Epidermal melanocyte (primary cell): ENCODE measurements around the gene CDHR5.
A peak's percentile ranks its signal among the peaks of the same experiment; 100 is the strongest.

ENCODE experiments used
- DNase-seq: peaks from one replicate; pipeline ENCODE4 v3.0.0; 2011; ENCODE audit warnings: low spot score; ENCODE audit not compliant: insufficient read length

CDHR5 gene

GRCh38 chr11:623349-623869 lies 1.3 kb downstream of the CDHR5 start:
- DNase-seq, result no peak

GRCh38 chr11:621838-622237 lies 2.9 kb downstream of the CDHR5 start:
- DNase-seq, result no peak

DNA sequence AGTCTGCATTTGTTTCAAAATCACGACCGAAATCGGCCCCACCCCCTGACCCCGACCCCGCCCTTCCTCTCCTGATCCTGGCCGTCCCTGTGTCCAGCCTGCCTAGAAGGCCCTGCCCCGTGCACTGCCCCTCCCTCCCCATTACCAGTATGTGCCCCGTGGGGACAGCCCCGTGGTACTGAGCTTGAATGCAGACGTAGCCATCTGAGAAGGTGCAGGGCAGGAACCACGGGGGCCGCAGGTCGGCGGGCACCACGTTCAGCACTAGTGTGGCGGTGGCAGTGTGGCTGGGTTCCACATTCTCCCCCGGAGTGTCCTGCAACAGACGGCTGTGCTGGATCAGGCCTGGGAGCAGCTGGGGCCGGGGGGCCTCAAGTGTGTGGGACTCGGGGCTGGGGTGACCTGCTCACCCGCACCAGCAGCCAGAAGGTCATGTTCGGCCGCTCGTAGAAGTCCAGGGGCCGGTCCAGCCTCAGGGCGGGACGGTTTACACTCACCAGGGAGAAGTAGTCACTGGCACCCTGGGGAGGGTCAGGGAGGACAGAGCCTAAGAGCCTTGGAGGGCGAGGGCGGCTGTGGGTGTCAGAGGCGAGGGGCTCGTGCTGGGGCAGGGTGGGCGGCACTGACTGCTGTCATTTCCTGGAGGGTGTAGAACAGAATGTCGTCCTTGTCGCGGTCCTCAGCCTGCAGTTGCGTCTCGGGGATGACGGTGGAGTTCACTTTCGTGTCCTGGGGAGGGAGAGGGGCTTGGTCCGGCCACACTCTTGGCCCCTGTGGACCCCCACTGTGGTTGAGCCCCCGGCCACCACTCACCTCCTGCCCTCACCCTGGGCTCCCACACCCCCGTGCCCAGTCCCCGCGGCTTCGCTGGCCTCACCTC lies 3.6 kb downstream of the CDHR5 start:
- DNase-seq, result no peak

DNA sequence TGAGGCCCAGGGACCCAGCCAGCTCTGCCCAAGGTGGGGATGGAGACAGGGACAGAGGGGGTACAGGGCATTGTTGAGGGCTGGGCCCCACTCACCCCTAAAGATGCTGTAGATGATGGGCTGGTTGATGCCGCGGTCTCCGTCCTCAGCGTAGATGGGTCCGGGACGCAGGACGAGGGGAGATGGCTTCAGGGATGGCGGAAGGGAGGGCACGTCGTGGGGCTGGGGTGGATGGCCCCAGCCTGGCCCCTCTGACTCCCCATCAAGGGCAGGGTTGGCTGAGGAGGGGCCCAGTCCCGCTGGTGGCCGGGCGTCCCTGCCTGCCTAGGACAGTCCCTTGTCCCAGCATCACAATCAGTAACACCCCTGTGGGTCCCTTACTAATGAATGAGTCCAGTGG lies 4.6 kb downstream of the CDHR5 start:
- no peak for DNase-seq

DNA sequence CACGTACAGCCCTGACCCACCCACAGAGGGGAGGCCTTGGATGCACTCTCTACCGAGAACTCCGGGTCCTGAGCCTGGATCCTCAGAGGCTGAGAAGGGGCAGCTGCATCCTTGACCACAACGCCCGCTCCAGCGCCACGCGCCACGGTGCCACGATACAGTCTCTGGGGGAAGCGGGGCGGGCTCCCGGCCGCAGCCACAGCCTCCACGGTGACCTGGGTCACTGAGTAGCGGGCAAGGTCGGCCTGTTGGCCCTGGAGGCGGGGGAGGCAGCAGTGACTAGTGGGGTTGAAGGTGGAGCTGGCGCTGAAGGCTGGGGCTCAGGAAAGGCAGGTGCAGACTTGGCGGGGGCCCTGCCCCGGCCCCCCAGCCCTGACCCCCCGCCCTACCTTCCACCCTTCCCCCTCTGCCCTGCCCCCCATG lies 5.1 kb downstream of the CDHR5 start:
- no peak for DNase-seq

GRCh38 chr11:618856-619627 lies 5.7 kb downstream of the CDHR5 start:
- no peak for DNase-seq

- DNase-seq, result no peak
Observed at GRCh38 chr11:617912-618682, 6.7 kb downstream of the CDHR5 start.

- DNase-seq, result no peak
Observed at GRCh38 chr11:617199-617911, 7.4 kb downstream of the CDHR5 start.

- no peak for DNase-seq
Observed at GRCh38 chr11:616320-617198, 8.2 kb downstream of the CDHR5 start.

- peak; percentile 98 for DNase-seq
Observed at GRCh38 chr11:615504-616319, 9.0 kb downstream of the CDHR5 start, which contains the start of gene IRF7. IRF7 (minus strand) TSS chr11:615950; CDS start chr11:615364, 586 bp downstream.

GRCh38 chr11:614623-615503 lies 9.9 kb downstream of the CDHR5 start:
- no peak for DNase-seq

DNA sequence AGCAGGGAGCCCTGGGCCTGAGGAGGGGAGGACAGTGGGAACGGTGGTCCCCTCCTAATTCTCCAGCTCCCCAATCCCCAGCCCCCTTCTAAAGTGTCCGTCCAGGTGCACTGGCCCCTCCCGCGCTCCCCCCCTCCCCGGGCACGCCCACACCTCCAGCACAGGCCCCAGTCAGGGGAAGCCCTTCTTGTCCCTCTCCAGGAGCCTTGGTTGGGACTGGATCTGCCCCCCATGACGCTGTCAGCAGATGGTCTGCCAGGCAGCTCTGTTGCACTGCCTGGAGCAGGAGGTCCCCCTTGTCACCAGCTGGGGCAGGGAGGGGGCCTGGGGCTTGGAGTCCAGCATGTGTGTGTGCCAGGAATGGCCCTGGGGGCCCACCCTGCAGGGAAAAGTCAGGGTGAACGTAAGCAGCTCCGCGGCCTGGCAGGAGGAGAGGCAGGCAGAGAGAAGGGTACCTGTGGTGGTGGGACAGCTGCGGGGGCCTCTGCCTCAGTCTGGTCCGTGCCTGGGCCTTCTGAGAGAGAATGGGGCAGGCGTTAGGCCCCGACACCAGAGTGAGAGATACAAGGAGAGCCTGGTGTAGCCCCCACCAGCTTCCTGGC lies 10.6 kb downstream of the CDHR5 start:
- no peak for DNase-seq

DNA sequence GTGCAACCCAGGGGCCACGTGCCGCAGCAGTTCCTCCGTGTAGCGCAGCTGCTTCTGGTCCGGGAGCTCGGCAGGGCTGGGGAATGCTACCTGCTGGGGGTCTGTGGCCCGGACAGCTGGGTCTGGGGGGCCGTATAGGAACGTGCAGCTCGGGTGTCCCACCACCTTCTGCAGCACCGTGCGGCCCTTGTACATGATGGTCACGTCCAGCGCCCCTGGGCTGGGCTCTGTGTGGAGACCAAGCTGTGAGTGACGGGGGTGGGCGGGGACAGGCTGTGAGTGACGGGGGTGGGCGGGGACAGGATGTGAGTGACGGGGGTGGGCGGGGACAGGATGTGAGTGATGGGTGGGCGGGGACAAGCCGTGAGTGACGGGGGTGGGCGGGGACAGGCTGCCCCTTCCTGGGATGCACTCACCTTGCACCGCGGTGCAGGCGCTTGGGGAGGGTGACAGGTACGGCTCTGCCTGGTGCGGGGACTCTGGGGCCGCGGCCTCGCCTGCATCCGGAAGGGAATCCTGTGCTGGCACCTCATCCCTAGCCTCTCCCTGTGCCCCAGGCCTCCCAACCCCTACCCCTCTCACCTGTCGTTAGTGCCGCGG lies 11.3 kb downstream of the CDHR5 start:
- DNase-seq, result no peak

GRCh38 chr11:612961-613300 lies 11.8 kb downstream of the CDHR5 start:
- no peak for DNase-seq

DNA sequence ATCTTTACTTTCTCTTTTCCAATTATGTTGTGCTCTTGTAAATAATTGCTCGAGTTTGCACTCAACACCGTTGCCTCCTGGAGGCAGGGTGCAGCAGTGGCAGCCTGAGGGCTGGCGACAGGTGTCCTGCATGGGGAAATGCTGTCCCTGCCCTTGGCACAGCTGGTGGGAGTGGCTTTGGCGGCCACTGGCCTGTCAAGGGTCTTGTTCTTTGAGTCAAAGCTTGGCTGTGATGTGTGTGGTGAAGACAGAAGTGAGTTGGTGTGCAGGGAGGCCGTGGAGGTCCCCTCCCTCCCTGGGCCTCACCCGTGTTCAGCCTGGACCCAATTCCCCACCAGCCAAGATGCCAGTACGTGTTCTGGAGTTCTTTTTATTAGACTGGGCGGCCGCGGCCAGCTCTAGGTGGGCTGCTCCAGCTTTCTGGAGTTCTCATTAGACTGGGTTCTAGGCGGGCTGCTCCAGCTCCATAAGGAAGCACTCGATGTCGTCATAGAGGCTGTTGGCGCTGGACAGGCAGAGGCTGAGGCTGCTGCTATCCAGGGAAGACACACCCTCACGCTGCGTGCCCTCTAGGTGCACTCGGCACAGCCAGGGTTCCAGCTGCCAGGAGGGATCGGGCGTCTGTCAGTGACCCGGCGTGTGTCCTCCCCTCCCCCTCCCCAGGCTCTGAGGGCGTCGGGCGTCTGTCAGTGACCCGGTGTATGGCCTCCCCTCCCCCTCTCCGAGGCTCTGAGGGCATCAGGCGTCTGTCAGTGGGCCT lies 12.4 kb downstream of the CDHR5 start:
- no peak for DNase-seq
